ENCODE results near the gene KRT83.

KRT83 gene

DNA sequence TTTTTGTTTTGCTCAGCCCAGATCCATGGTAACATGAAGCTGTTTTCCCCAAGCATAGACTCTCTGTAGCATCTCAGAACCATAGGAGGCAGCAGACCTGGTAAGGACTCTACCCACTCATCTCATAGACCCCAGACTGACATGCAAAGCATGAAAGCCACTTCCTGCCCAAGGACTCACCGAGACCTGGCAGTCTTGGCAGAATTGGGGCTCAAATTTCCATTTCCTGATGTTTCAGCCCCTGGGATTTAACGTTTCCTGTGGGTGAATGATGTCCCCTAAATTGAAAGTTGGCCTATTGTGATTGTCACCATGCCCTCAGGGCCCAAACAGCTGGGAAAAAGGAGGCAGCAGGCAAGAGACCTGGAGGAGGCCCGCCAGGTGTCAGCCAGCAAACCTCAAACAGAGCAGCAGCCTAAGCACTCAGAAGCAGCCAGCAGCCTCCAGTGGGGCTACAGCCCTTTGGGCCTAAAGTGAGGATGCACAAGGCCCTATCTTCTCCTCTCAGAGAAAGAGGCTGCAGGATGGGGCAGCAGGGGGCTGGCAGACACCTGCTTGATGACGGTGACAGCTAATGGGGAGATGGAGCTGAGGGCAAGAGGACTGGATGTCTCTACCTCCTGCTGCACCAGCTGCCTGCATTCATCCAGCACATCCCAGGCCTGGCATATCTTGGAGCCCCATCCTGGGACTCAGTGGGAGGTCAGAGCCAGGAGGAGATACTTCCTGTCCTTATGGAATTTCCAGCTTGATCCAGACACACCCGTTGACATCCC, 37.6 kb upstream of the KRT83 start:
- peak; percentile 77 for DNase-seq (ENCODE audit: low spot score)
- TF ChIP-seq, protein P1, sequence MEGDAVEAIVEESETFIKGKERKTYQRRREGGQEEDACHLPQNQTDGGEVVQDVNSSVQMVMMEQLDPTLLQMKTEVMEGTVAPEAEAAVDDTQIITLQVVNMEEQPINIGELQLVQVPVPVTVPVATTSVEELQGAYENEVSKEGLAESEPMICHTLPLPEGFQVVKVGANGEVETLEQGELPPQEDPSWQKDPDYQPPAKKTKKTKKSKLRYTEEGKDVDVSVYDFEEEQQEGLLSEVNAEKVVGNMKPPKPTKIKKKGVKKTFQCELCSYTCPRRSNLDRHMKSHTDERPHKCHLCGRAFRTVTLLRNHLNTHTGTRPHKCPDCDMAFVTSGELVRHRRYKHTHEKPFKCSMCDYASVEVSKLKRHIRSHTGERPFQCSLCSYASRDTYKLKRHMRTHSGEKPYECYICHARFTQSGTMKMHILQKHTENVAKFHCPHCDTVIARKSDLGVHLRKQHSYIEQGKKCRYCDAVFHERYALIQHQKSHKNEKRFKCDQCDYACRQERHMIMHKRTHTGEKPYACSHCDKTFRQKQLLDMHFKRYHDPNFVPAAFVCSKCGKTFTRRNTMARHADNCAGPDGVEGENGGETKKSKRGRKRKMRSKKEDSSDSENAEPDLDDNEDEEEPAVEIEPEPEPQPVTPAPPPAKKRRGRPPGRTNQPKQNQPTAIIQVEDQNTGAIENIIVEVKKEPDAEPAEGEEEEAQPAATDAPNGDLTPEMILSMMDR (IDR thresholded peaks at IDR 0.05; ENCODE audit: extremely low read depth, missing control alignments): no peak

DNA sequence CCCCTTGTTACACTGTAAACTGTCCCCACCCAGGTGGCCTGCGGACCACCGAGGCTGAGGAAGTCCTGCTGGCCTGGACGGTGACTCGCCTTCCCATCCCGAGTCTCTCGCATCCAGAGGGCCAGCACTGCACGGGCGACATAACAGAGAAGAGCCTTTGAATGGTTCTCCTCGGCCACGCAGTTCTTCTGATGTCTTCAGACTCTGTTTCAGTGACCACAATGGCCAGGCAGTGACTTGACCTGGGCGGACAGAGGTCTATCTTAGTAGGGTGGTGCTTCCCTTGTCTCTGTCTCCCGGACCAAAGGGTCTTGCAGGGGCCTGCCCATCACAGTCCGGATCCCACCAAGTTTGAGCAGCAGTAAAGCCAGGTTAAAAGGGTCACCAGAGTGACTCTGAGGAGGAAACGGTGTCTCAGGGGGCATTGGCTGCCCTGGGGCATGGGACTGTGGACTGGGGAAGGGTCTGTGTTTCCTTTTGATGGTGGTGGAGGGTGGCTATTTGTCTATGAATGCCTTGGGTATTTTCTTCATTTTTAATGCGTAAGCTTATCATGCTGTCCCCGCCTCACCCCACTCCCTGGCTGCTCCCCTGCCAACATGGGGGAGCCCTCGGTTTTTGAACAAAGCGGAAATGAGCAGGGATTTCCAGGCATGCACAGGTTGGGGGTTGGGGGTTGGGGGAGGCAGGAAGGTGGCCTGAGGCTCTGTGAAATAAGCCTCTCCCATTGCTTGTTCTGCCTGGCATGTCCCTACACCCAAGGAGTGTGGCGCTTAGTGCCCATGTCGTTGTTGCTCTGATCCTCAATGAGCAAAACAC, 35.8 kb upstream of the KRT83 start:
- no peak for DNase-seq (ENCODE audit: low spot score)
- TF ChIP-seq, protein P1 (IDR thresholded peaks at IDR 0.05; ENCODE audit: extremely low read depth, missing control alignments): no peak

DNA sequence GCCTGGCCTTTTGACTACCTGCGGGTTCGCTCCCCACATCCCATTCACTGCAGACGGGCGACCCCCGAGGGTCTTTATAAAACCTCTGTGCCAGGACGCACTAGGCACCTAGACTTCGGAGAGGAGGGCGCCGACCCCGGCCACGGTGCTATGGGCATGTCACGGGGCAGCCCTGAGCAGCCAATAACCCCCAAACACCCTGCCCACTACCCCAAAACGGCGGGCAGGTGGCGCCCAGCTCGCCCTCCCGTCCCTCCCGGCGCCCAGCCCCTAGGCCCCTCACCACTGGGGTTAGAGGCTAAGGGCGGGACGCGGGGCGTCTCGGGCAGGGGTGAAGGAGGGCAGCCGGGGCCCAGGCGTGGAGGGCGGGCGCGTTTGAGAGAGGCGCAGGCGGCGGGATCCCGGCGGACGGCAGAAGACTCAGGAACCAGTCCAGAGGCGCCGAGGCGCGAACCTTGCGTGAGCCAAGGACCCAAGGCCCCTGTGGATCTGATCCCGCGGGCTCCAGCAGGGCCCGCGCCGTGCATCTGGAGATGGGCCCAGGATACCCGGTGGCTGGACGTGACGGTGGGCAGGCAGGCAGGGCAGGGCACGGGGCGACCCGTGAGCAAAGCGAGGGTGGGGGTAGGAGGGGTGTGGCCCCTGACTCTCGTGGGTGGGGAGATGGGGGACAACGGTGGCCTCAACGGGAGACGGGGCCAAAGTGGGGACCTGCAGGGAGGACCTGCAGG, 35.0 kb upstream of the KRT83 start:
- TF ChIP-seq, protein P1 (IDR thresholded peaks at IDR 0.05; ENCODE audit: extremely low read depth, missing control alignments): no peak
- no peak for DNase-seq (ENCODE audit: low spot score)

DNA sequence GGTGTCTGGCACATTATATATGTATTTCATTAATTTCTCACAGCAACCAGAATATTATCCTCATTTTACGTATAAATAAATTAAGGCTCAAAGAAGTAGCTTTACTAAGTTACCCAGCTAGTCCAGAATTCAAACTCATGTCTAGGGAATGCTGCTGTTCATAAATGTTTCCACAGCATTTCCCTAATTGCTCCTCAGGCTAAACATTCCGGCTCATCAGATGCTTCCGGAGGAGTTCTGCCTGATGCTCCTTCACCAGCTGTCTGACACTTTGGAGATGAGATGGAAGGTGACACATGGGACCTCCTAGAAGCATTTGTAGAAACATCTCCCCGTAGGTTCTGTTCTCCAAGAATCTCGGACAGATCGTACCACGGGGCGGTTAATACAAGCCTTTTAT, 34.0 kb upstream of the KRT83 start:
- DNase-seq (ENCODE audit: low spot score): no peak
- TF ChIP-seq, protein P1 (IDR thresholded peaks at IDR 0.05; ENCODE audit: extremely low read depth, missing control alignments): no peak

DNA sequence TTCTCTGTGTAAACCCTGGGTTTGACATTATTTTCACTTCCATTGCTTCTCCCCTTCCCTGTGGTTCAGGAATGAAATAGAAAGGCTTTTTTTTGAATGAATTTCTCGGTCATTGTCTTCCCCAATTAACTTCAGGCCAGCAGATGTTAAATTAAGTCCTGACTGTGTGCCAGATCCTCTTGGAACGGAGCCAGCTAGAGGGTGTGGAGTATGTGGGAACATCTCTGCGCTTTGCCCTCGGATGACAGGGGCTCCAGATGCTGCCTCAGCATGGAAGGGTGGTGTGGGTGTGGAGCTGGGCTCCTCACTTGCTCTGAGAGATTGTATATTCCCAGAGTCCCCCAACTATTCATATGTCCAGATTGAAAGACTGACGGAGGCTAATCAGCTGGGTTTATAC, 33.0 kb upstream of the KRT83 start:
- DNase-seq (ENCODE audit: low spot score): no peak
- TF ChIP-seq, protein P1 (IDR thresholded peaks at IDR 0.05; ENCODE audit: extremely low read depth, missing control alignments): no peak

DNA sequence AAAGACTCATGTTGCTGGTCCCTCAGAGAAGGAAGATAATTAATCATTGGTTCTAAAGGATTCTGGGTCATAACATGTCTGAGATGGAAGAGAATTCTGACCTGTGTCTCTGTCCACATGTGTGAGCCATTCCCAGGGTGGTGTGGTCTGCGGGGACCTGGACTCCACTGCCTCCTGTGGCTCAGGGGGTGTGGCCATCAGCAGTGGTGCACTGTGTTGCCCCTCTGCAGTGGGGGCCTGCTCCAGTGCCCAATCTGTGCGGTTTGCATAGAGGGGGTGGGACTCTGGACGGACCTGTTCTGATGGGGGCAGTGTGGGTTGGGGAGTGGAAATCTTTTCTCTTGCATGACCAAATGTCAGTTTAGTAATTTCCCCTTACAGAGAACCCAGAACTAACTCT, 32.6 kb upstream of the KRT83 start:
- TF ChIP-seq, protein P1 (IDR thresholded peaks at IDR 0.05; ENCODE audit: extremely low read depth, missing control alignments): no peak
- no peak for DNase-seq (ENCODE audit: low spot score)
